Lower leg skin (tissue), 3 donors: ENCODE results near the gene DCTN1.

Experiments used
- CTCF ChIP-seq, 3 donors: fragments of 450-650 bp; IDR thresholded peaks; one replicate each; pipeline ENCODE4 v1.5.1; 2016; ENCODE audit warnings: antibody characterized with exemption in 3 of 3, mild to moderate bottlenecking in 3 of 3, moderate library complexity in 2 of 3
- POLR2A ChIP-seq, 2 donors: fragments of 450-650 bp; IDR thresholded peaks; one replicate each; pipeline ENCODE4 v1.6.1; 2016 to 2017; ENCODE audit warnings: antibody characterized with exemption in 2 of 2, mild to moderate bottlenecking in 1 of 2, moderate library complexity in 1 of 2

- TF ChIP-seq CTCF (IDR thresholded peaks at IDR 0.05) (no peak), POLR2A (IDR thresholded peaks at IDR 0.05) (no peak)
Measured at GRCh38 chr2:74417197-74417596, 37.1 kb upstream of the DCTN1 start.
